Keratinocyte (primary cell): ENCODE results near the gene ETFA. TPM values are rescaled to one million over a fixed set of nuclear protein-coding genes. Genes with fewer than 3 reads are reported as not detected.

ENCODE experiments used
- DNase-seq: peaks from one replicate; pipeline ENCODE4 v3.0.0-alpha.2; 2011; ENCODE audit warnings: low read depth, missing footprints, low spot score
- FAIRE-seq: peaks from 2 replicates; lab custom pipeline; 2011; peaks lifted over from hg19 to GRCh38; lab: Jason Lieb, UNC
- H2AFZ ChIP-seq: 2 replicates; pipeline ENCODE4 v1.6.0; 2012; ENCODE audit warnings: low read length, control low read depth, inconsistent platforms; ENCODE audit not compliant: control insufficient read depth
- H3K27ac ChIP-seq: 2 replicates; pipeline ENCODE4 v1.5.1; 2011; ENCODE audit warnings: low read length; ENCODE audit not compliant: control insufficient read depth, insufficient read depth
- H3K27me3 ChIP-seq: 3 replicates; pipeline ENCODE4 v1.6.0; 2011; ENCODE audit warnings: low read length; ENCODE audit not compliant: control insufficient read depth, insufficient read depth; ENCODE audit errors: extremely low read depth
- H3K36me3 ChIP-seq, 2 experiments: 2 replicates in 1 of 2; 3 replicates in 1 of 2; pipeline ENCODE4 v1.5.1; 2011; ENCODE audit warnings: low read length in 2 of 2, mild to moderate bottlenecking in 1 of 2; ENCODE audit not compliant: control insufficient read depth in 2 of 2, insufficient read depth in 2 of 2; ENCODE audit errors: extremely low read depth in 1 of 2
- H3K4me1 ChIP-seq: 3 replicates; pipeline ENCODE4 v1.5.1; 2011; ENCODE audit warnings: low read length; ENCODE audit not compliant: control insufficient read depth, insufficient read depth; ENCODE audit errors: extremely low read depth
- H3K4me2 ChIP-seq: 3 replicates; pipeline ENCODE4 v1.6.0; 2011; ENCODE audit warnings: low read depth, low read length; ENCODE audit not compliant: control insufficient read depth, insufficient read depth; ENCODE audit errors: extremely low read depth
- H3K4me3 ChIP-seq, 3 experiments: fragments of 200-600 bp in 1 of 3; sonication (generic) in 1 of 3; 2 replicates in 2 of 3; 3 replicates in 1 of 3; pipeline ENCODE4 v1.5.1; 2011 to 2016; ENCODE audit warnings: low read length in 3 of 3, mild to moderate bottlenecking in 3 of 3, control low read depth in 2 of 3, inconsistent platforms in 1 of 3, low read depth in 1 of 3, mixed read lengths in 1 of 3, mixed run types in 1 of 3, moderate library complexity in 1 of 3; ENCODE audit not compliant: control insufficient read depth in 2 of 3, insufficient read depth in 2 of 3; ENCODE audit errors: extremely low read depth in 1 of 3
- H3K79me2 ChIP-seq: 2 replicates; pipeline ENCODE4 v1.6.0; 2012; ENCODE audit warnings: low read length; ENCODE audit not compliant: control insufficient read depth, insufficient read depth
- H3K9ac ChIP-seq: 3 replicates; pipeline ENCODE4 v1.6.0; 2011; ENCODE audit warnings: low read length; ENCODE audit not compliant: control insufficient read depth, insufficient read depth; ENCODE audit errors: extremely low read depth
- H3K9me1 ChIP-seq: 3 replicates; pipeline ENCODE4 v1.6.0; 2011; ENCODE audit warnings: low read length; ENCODE audit not compliant: control insufficient read depth, insufficient read depth; ENCODE audit errors: extremely low read depth
- H3K9me3 ChIP-seq: 2 replicates; pipeline ENCODE4 v1.5.1; 2012; ENCODE audit warnings: low read depth, low read length; ENCODE audit not compliant: control insufficient read depth
- H4K20me1 ChIP-seq: 3 replicates; pipeline ENCODE4 v1.6.0; 2011; ENCODE audit warnings: low read length; ENCODE audit not compliant: control insufficient read depth, insufficient read depth; ENCODE audit errors: extremely low read depth
- CTCF ChIP-seq, 3 experiments: IDR thresholded peaks in 1 of 3; conservative IDR thresholded peaks in 1 of 3; optimal IDR thresholded peaks in 1 of 3; 2 replicates in 2 of 3; 3 replicates in 1 of 3; pipeline versions ENCODE3 to v1.5.1; 2011; ENCODE audit warnings: low read length in 3 of 3, mild to moderate bottlenecking in 3 of 3, moderate library complexity in 2 of 3, control low read depth in 1 of 3, inconsistent platforms in 1 of 3; ENCODE audit not compliant: insufficient read depth in 2 of 3; ENCODE audit errors: extremely low read depth in 1 of 3
- EZH2 ChIP-seq: IDR thresholded peaks from one replicate; pipeline ENCODE4 v1.6.1; 2012; ENCODE audit warnings: inconsistent platforms, mild to moderate bottlenecking, low read length, moderate library complexity
- dilution Hi-C: fragments of 300-500 bp; cut with MboI; formaldehyde crosslinking; loops from one replicate; pipeline ENCODE4 v1.7.0; 2020; ENCODE audit warnings: low sequenced_read_pairs; ENCODE audit not compliant: extremely low pct_ligation_motif_present
- polyA plus RNA-seq, 5 experiments: library from polyadenylated mRNA; depleted of rRNA in 3 of 5; stranded (reverse) in 3 of 5; stranded (forward) in 1 of 5; unstranded in 1 of 5; fragments of >200 nt; gene quantifications; 1 replicate in 1 of 5; 2 replicates in 3 of 5; 3 replicates in 1 of 5; pipeline versions ENCODE4 v1.2.1 to v1.2.3, GENCODE V29; 2011 to 2012; ENCODE audit warnings: missing spikeins in 2 of 5, low read depth in 1 of 5, low replicate concordance in 1 of 5

Gene ETFA
- polyA plus RNA-seq, 1 donor (not counting 4 experiments of a cell fraction or from before 2014, with no cell fraction given) = 230 TPM

DNA sequence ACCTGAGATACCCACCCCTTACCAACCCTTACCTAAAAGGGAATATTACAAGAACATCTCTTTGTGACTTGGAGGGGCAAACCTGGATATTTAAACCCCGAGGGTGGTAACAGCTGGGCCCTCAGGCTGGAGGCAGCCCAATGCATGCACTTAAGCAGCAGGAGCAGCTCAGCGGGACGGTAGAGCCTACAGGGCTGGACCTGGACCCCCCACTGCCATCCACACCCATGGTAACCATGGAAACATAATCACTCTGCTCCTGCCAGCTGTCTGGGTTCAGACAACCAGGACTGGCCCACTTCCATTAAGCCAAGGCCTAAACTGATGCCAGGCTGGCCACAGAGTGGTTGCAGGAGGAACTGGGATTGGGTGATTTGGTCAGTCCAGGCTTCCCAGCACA, 52.8 kb downstream of the ETFA start:
- H4K20me1 ChIP-seq = peaks cover 3% of the 10 kb centered on the region
- TF ChIP-seq CTCF (optimal IDR thresholded peaks at IDR 0.05 in 1 of 3, IDR thresholded peaks at IDR 0.05 in 1 of 3, conservative IDR thresholded peaks at IDR 0.05 in 1 of 3; ENCODE audit: extremely low read depth in 1 of 3, insufficient read depth in 2 of 3, low read length in 3 of 3) = no peak
- TF ChIP-seq EZH2 = no peak
- H3K36me3 ChIP-seq = peaks cover 10 to 15% of the 10 kb centered on the region in 2 experiments
- no peak overlapping the region for H3K4me2 ChIP-seq
- no peaks in the 10 kb centered on the region for H3K9me1 ChIP-seq
- no peak overlapping the region for H3K4me3 ChIP-seq
- no peak overlapping the region for H3K27ac ChIP-seq
- H3K79me2 ChIP-seq = no peaks in the 10 kb centered on the region
- DNase-seq (no peak), FAIRE-seq (no peak)
- H3K4me1 ChIP-seq = no peaks in the 10 kb centered on the region
- dilution Hi-C loops = no loop called here
- H3K9ac ChIP-seq = no peak overlapping the region
- H2AFZ ChIP-seq = no peak overlapping the region
- H3K27me3 ChIP-seq = no peaks in the 10 kb centered on the region
- peaks cover 8% of the 10 kb centered on the region for H3K9me3 ChIP-seq

GRCh38 chr15:76253691-76254473, 57.4 kb downstream of the ETFA start:
- Histone ChIP-seq H3K79me2 (no peaks in the 10 kb centered on the region), H3K9ac (no peak overlapping the region), H3K27me3 (no peaks in the 10 kb centered on the region), H2AFZ (no peak overlapping the region), H3K9me1 (no peaks in the 10 kb centered on the region), H3K4me2 (no peak overlapping the region), H3K9me3 (no peaks in the 10 kb centered on the region), H3K27ac (no peak overlapping the region), H3K36me3 (peaks cover 0 to 3% of the 10 kb centered on the region in 2 experiments), H4K20me1 (no peaks in the 10 kb centered on the region), H3K4me3 (no peak overlapping the region), H3K4me1 (no peaks in the 10 kb centered on the region)
- TF ChIP-seq CTCF (optimal IDR thresholded peaks at IDR 0.05 in 1 of 3, IDR thresholded peaks at IDR 0.05 in 1 of 3, conservative IDR thresholded peaks at IDR 0.05 in 1 of 3; ENCODE audit: extremely low read depth in 1 of 3, insufficient read depth in 2 of 3, low read length in 3 of 3) (no peak), EZH2 (no peak)
- dilution Hi-C loops = no loop called here
- no peak for FAIRE-seq
- no peak for DNase-seq
